ENCODE data around the gene FBXO40.

DNA sequence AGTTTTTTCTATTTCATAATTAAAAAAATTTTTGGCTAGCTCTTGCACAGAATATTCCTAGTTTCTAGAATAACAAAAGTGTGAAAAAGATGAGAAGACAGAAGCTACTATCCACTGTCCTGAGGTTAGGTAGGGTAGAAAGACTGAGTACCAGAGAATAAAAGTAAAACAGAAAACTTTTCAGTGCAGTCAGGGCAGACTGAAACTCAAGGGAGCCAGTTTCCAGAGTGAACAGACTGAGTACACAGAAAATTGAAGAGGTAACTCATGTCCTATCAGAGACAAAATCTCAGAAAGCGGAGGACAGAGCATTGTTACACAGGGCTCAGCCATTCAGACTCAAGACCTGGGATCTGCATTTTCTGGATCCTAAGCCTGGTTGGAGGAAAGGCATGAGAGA is 8.8 kb upstream of the FBXO40 start:
- no peak for TF ChIP-seq ZC3H10 (CRISPR knock-in tag; IDR thresholded peaks at IDR 0.05)
- no peak for TF ChIP-seq ZFP30 (CRISPR knock-in tag; IDR thresholded peaks at IDR 0.05)
- no peak for TF ChIP-seq GLIS3 (CRISPR knock-in tag; IDR thresholded peaks at IDR 0.05)

All from SK-N-SH treated with all-trans-retinoic acid at 6 μM for 48 hours (cell line).